ENCODE data around the gene RDM1.

The RDM1 gene

GRCh38 chr17:35932586-35932985 lies 2.0 kb upstream of the RDM1 start:
- DNase-seq (ENCODE audit: low spot score): no peak

- no peak for DNase-seq (ENCODE audit: low spot score)
Observed at GRCh38 chr17:35931794-35932425, 1.3 kb upstream of the RDM1 start.

- no peak for DNase-seq (ENCODE audit: low spot score)
Observed at GRCh38 chr17:35927714-35928113, 2.9 kb downstream of the RDM1 start.

GRCh38 chr17:35923609-35924114 lies 6.9 kb downstream of the RDM1 start:
- no peak for DNase-seq (ENCODE audit: low spot score)

- DNase-seq (ENCODE audit: low spot score): no peak
Observed at GRCh38 chr17:35920229-35920628, 10.3 kb downstream of the RDM1 start.

- no peak for DNase-seq (ENCODE audit: low spot score)
Observed at GRCh38 chr17:35918665-35919064, 11.9 kb downstream of the RDM1 start.

- DNase-seq (ENCODE audit: low spot score): no peak
Observed at GRCh38 chr17:35917519-35918213, 12.9 kb downstream of the RDM1 start.

GRCh38 chr17:35915153-35915964 lies 15.2 kb downstream of the RDM1 start:
- no peak for DNase-seq (ENCODE audit: low spot score)

GRCh38 chr17:35914354-35914753 lies 16.2 kb downstream of the RDM1 start:
- no peak for DNase-seq (ENCODE audit: low spot score)

GRCh38 chr17:35913609-35914008 lies 17.0 kb downstream of the RDM1 start:
- DNase-seq (ENCODE audit: low spot score): no peak

- no peak for DNase-seq (ENCODE audit: low spot score)
Observed at GRCh38 chr17:35912942-35913341, 17.6 kb downstream of the RDM1 start.

- DNase-seq (ENCODE audit: low spot score): no peak
Observed at GRCh38 chr17:35912339-35912912, 18.1 kb downstream of the RDM1 start.

GRCh38 chr17:35909408-35909807 lies 21.2 kb downstream of the RDM1 start:
- no peak for DNase-seq (ENCODE audit: low spot score)

GRCh38 chr17:35907691-35908090 lies 22.9 kb downstream of the RDM1 start:
- no peak for DNase-seq (ENCODE audit: low spot score)

GRCh38 chr17:35906926-35907637 lies 23.5 kb downstream of the RDM1 start:
- no peak for DNase-seq (ENCODE audit: low spot score)

- DNase-seq (ENCODE audit: low spot score): no peak
Observed at GRCh38 chr17:35906191-35906925, 24.2 kb downstream of the RDM1 start.

GRCh38 chr17:35903451-35903850 lies 27.1 kb downstream of the RDM1 start:
- DNase-seq (ENCODE audit: low spot score): no peak

GRCh38 chr17:35901631-35902175 lies 28.9 kb downstream of the RDM1 start:
- DNase-seq (ENCODE audit: low spot score): no peak

- peak; percentile 34 for DNase-seq (ENCODE audit: low spot score)
Observed at GRCh38 chr17:35900708-35901480, 29.7 kb downstream of the RDM1 start.

- no peak for DNase-seq (ENCODE audit: low spot score)
Observed at GRCh38 chr17:35900280-35900679, 30.3 kb downstream of the RDM1 start.

All from CD4-positive, alpha-beta T cell treated with Interleukin-6 at 100 ng/mL for 8 hours (primary cell).